HG03378 (cell line): ENCODE data around the gene CD274.
"Not testable (repeated sequence)": the region's sequence is repeated elsewhere in the genome, so short reads cannot be mapped to it uniquely, and the experiment has no call there.

Experiments used
- ATAC-seq: cut with Tn5 transposase; IDR thresholded peaks from one replicate; pipeline ENCODE4 v1.9.1; 2021; ENCODE audit warnings: mild to moderate bottlenecking, moderate library complexity; ENCODE audit not compliant: unreplicated experiment

CD274 gene

DNA sequence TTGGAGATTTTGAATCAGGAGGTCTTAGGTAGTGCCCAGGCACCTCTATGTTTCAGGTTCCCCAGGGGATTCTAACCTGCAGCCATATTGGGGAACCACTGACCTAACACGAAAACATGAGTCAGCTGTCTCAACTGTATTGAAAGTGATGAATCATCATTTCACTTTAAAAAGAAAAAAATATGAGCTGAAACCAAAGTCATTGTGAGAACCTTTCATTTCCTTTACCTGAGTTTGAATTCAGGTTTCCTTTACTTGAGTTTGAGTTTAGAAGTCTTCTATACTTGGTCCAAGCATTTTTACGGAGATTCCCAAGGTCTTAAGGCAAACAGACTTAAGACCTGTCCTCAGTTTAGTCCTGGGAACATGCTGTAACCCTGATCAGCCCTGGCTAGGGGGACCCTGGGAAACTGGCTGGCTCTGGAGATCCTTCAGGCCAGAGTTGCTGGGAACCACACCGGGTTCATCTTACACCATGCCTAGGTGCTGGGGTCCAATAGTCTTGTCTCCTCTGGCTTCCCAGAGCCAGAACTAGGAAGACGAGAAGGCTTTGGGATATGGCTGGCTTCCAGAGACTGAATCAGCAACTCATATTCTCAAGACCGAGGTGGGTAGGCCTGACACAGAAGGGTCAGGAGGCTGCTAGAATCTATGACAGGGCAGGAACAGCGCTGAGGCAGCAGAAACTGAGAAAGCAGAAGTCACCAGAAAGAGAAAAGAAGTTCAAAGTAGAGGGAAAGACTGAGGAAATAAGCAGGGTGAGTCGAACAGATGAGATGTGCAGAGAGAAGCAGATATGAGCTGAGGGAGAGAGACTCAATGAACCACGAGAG lies 43.6 kb downstream of the CD274 start:
- ATAC-seq, result peak; percentile 82

DNA sequence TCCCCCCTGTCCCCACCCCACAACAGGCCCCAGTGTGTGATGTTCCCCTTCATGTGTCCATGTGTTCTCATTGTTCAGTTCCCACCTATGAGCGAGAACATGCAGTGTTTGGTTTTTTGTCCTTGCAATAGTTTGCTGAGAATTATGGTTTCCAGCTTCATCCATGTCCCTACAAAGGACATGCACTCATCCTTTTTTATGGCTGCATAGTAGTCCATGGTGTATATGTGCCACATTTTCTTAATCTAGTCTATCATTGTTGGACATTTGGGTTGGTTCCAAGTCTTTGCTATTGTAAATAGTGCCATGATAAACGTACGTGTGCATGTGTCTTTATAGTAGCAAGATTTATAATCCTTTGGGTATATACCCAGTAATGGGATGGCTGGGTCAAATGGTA lies 44.4 kb downstream of the CD274 start:
- not testable (repeated sequence) for ATAC-seq

DNA sequence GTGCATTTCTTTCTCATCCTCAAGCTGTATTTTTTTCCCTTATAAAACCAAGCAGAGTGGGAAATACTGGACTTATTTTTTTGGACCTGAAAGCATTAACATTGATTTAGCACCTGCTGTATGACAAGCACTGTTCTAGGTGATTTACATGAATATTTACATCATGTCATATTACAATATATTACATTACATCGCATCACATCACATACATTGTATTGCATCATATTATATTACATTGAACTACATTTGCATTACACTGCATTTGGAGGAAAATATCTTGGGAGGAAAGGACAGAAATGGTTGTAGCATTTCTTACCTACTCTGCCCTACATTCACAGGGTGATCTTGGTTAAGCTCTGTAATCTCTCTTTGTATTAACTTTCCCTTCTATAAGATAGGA lies 48.8 kb downstream of the CD274 start:
- ATAC-seq, result no peak

DNA sequence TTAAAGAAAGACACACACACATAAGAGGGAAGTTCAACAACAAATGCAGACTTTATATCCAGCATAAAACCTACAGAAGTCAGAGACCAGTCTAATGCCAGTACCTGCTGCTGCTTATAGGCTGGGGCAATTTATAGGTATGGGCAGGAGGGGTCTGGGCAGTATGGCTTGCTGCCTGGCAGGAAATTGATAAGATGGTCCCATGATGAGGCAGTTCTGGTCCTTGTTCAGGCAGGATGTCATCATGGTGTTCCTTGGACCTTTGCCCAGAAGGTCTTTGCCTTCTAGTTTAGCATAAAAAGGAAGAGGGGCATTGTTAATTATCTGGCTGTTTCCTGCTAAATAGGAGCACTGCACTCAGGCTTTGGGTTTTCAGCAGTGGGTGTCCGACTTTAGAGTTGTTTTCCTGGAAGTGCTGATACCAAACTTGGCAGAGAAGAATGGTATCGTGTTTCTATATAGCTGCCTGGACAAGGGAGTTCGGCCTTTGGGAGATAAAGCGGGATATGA lies 49.6 kb downstream of the CD274 start:
- ATAC-seq, result no peak

DNA sequence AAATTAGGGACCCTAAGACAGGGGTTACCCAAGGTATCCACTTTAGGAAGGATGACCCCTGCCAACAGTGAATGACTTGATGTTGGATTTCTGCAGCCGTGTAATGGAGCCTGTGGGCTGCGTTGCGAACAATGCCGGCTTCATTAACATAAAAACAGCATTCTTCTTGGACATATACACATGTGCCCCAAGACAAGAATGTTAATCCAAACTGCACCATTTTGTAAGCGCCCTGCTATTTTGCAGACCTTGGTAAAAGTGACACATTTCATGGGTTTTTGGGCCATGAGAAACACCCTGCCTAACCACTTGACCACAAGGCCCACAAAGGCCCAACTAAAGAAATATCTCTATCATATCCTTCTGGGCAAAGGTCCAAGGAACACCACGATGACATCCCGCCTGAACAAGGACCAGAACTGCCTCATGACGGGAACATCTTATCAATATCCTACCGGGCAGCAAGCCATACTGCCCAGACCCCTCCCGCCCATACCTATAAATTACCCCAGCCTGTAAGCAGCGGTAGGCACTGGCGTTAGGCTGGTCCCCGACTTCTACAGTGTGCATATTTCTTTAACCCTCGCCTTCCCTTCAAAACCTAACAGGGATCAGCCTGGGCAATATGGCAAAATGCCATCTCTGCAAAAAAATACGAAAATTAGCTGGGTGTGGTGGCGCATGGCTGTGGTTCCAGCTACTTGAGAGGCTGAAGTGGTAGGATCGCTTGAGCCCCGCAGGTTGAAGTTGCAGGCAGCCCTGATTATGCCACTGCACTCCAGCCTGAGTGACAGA lies 50.3 kb downstream of the CD274 start:
- no peak for ATAC-seq

DNA sequence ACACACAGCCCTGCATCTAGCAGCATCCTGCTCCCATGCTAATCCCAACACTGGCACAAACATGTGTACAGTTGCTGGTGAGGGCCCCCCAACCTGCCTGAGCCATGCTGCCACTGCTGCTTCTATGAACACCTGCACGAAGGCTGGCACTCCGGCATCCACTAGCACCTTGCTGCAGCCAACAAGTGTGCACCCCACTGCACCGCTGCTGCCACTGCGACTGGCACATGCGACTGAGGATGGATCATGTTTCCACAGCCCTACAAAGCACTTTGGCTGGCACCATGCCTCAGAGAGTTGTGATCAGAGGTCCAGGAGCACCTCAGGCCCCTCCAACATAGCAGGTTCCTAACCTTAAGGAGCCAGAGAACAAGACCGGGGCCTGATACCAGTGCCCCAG lies 52.2 kb downstream of the CD274 start:
- no peak for ATAC-seq

DNA sequence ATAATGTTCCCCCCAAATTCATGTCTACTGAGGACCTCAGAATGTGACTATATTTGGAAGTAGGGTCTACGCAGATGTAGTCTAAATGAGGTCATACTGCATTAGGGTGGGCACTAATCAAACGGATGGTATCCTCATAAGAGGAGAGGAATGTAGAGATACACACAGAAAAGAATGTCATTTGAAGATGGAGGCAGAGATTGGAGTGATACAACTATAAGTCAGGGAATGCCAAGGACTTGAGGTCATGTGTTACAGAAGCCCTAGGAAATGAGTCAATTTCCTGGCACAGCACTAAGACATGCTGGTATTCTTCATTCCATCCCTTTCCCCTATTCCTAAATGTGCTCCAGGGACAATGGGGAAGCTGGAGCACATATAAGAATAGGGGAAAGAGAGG lies 59.2 kb downstream of the CD274 start:
- no peak for ATAC-seq

DNA sequence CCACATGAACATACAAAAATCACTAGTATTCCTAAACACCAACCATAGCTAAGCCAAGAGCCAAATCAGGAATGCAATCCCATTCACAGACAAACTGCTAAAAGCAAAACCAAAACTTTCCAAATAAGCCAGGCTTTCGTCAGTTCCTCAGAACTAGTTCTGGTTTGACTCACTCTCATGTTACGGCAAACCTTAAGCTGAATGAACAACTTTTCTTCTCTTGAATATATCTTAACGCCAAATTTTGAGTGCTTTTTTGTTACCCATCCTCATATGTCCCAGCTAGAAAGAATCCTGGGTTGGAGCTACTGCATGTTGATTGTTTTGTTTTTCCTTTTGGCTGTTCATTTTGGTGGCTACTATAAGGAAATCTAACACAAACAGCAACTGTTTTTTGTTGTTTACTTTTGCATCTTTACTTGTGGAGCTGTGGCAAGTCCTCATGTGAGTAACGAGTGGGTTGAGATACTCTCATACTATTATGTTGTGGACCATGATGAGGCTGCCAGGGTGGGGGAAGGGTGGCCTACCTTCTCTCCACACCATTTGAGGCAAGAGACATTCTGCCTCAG lies 60.1 kb downstream of the CD274 start, which contains the start of gene PDCD1LG2:
Gene PDCD1LG2, plus strand, starts transcription at position 172 of the 572 bp plus-strand sequence. CDS start 12,016 bp downstream, outside the sequence.
- peak; percentile 81 for ATAC-seq

DNA sequence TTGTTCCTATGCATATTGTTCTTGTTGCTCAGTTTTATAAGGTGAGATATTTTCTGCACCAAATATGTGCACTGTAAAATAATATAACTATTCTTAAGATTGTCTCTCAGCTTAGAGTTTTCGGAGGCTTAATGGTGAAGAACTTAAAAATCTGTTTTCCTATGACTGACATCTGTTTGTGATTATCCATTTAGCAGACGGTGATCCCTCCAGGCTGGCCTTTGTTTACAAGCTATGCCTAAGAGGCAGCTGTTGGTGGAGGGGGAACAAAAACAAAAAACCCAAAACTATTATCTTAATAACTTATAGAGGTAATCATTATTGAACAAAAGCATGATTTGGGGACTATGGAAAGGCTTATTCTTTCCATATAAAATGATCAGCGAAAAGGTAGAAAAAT lies 60.6 kb downstream of the CD274 start:
- ATAC-seq, result no peak

DNA sequence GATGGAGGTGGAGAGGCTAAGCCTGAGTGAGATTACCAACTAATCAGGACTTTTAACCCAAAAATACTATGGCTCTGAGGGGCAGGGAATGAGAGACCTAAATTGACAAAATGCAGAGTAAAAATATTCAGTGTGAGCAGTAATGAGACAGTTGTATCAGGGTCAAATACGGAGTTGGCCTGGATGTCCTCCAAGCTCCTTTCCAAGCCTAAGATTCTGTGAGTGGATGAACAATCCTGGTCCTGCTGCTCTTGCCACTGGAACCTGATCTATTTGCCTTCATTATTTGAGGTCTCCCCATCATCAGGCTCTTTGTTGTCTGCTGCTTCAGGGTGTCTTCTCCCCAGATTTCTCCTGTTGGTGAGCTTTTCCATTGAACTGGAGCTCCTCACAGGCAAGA lies 61.1 kb downstream of the CD274 start:
- no peak for ATAC-seq

DNA sequence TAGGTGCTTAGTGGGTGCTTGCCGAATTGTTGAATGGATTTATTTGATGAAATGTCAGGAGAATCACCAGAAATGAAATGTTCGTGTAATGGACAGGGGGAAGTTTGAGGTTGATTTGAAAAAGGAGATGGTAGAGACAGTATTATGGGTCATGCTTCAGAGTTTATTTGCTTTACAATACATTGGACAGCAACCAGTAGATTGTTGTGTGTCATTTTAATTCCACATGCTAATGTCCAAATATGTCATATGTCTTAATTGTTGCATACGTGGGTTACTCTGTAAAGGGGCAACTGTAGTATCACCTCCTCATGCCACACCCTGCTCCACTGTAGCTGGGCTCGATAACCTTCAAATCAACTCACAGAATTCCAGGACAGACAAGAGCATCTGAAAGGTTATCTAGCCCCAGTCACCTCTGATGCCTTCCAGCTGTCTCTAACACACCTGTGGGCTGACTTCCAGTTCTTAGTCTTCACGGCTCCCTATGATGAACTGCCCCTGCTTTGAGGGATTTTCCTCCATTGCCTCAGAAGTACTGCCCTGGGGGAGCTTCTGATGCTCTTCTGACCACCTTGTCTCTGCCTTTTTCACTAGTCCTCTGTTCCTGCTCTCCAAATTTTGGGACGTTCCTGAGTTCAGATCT lies 61.7 kb downstream of the CD274 start:
- ATAC-seq, result no peak

DNA sequence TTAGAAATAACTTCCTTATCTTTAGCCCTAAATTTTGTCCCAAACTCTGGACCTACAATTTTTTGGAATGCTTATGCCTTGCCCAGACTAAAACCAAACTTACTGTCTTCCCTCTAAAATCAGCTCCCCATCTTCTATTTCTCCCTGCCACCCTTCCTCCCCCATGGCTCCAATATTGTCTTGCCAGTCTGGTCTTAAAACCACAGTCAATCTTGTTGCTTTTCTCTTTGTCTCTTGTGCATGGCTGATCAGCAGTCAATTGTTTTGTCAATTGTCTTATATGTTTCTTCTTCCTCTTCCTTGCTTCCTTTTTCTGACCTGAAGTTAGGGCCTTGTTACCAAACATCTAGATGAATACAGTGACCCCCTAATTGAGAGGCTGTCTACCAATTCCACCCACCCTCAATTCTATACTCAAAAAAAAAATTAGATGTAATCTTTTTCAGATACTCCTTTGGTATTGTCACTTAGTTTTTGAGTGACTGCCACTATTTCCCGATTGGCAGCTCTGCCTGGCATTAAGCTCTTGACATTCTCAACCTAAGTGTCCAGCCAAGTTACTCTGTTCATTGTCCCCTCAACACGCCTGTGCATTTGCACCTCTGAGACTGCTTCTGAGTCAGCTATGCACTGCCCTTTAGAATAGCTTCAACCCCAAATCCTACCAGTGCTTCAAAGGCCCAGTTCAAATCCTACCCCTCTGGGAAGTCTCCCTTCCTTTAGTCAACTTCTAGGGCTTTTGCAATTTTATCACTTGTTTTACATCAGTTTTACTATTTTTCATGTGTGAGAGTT lies 62.5 kb downstream of the CD274 start:
- ATAC-seq, result no peak

DNA sequence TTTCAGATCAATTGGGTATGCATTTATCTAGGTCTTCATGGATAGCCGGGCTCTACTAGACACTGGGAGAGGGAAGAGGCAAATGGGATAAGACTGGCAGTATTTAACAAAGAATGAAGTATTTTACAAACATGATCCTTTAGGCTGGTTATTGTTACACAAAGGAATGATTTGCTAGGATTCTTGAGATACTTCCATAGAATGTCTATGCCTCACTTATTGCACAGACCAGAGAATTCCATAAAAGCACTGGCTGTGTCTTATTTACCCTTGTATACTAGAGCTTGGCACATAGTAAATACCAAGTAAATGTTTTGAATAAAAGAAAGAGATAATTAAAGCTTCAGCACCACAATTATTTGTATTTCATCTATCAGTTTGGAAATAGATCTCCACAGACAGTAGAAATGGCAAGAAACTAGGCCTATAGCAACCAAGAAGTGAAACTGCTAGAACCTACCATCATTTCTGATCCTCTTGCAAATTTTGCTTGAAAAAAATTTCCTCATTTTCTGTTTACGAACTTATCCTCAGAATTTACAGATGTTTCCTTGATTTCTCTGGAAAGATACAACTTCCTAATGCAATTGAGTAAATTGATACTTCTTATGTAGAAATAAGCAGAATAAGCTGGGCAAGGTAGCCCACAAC lies 63.7 kb downstream of the CD274 start:
- no peak for ATAC-seq

DNA sequence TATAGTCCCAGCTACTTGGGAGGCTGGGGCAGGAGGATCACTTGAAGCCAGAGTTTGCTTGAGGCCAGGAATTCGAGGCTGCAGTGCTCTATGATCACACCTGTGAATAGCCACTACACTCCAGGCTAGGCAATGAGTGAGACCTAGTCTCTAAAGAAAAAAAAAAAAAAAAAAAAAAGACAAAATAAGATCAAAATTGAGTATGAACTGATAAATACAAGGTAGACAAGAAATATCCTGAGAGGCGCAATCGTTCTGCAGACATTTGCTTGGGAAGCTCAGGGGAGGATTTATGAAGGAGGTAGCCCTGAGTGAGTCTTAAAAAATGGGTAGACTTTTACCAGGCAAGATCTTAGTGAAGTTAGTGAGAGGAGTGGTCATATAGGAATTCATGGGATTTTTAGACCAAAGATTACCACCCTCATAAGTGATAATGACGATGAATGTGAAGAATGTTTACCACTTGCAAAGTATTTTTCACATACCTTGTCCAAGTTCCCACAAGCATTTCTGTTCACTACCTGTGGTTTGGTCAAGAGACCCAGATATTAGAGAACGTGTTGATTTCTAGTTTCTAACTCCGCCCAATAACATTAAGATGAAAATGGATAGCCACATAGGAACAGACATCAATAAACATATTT lies 64.4 kb downstream of the CD274 start:
- no peak for ATAC-seq

DNA sequence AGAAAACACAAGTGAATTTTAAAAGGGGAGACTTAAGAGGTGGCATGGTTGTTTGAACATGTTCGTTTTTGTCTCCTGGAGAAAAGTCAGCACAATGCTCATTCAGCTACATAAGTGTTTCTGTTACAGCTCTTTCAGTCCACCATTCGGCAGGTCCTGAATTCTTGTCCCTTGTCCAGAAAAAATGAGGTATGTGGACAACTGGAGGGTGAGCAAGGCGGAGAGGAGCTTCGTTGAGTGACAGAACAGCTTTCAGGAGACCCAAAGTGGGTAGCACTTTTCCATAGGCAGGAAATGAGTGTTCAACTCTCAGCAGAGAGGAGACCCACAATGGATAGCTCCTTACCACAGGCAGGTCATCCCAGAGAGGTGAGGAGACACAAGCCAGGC lies 64.9 kb downstream of the CD274 start:
- no peak for ATAC-seq

DNA sequence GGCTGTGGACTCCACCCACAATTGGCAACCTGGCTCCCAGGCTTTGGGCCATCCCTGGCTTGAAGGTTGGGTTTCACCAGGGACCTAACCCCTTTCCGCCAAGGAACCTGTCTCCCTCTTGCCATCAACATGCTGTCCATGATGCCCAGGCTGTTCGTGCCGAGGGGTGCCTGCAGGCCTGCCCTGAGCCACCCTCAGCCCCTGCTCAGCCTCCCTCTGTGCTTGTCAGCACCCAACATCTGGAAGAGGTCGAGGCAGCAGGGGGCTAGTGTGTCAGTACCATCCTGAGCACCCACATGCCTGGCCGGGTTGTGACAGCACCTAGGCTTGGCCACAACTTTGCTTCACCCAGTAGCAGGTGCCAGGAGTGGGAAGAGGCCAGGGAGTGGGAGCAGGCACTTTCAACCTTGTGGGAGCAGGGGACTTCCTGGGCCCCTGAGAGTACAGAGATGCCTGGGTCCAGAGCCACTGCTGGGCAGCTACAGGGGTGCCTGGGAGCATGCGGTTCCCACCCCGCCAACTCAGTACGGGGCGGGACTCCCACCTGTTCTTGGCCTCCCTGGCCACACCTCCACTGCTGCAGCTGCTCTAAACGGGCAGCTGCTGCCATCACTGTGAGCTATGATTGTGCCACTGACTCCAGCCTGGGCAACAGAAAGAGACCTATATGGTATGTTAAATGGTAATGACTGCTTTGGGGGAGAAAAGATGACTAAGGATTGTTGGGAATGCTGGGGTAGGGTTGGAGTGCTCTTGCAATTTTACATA lies 66.3 kb downstream of the CD274 start:
- ATAC-seq, result no peak

DNA sequence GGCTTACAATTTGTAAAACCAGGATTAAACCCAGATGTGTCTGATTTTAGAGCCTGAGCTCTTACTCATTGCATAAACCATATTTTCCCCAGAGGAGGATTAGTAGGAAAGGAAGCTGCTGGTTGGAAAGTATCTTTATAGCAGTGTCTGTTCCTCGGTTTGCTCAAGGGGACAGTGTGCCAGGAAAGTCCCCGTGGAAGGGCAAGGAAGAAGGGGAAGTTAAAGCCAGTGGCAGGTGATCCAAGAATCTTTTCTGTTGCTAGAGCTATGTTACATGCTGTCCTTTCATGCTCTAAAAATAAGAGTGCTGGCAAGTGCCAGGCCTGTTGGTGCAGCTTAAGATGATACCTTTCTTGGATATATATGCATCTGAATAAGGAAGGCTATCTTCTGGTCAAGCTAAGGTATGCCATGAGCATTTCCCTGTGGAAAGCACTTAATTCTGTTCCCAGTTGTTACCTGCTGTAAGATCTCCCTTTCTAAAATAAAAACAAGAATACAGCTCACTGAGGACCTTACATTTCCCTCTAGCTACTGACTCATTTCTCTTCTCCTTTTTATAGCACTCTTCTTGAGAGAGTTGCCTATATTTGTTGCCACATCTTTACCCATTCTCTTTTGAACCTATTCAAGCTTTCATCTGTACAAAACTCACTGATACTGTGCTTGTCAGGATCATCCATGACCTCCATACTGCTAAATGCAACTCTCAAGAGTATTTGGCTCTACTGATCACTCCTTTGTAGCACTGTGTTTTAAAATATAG lies 68.0 kb downstream of the CD274 start:
- peak; percentile 73 for ATAC-seq

DNA sequence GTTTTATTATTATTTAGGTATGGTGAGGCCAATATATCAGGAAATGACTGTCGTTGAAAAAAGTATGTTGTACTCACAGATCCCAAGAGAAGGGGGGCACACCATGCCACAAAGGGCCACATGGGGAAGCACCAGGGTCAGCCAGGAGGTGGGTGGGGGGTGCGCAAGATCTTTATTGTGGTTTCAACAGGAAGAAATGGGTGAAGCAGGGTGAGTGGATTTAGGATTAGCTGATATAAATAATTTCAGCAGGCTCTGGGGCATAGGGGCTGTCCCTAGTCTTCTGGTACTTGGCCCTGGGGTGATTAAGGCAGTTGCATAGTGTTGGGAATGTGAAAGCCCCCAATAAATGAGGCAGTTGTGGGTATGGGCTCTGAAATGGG lies 68.6 kb downstream of the CD274 start:
- ATAC-seq, result no peak
